GM18502 (cell line): ENCODE data around the gene GNAL.
"Not testable (repeated sequence)": the region's sequence is repeated elsewhere in the genome, so short reads cannot be mapped to it uniquely, and the experiment has no call there.

ENCODE experiments used
- ATAC-seq: cut with Tn5 transposase; IDR thresholded peaks from one replicate; pipeline ENCODE4 v1.9.1; 2021; ENCODE audit warnings: mild to moderate bottlenecking; ENCODE audit not compliant: unreplicated experiment, poor library complexity

GNAL gene

DNA sequence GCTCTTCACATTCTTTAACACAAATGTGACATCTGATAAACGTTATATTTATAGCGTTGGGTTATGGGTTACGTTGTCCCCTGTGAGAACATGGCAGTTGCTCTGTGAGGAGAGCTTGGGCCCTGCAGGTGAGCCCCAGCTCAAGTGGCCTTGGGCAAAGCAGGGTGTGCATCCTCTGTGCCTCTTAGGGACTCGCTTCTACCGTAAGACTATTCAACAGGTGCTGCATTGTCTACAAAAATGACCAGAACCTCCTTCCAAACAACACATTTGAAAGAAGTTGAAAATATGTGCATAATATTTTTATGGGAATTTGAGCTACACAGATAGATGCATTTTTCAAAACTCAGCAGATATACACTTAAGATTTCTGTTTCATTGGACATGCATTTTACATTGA, 145.7 kb downstream of the GNAL start:
- no peak for ATAC-seq

DNA sequence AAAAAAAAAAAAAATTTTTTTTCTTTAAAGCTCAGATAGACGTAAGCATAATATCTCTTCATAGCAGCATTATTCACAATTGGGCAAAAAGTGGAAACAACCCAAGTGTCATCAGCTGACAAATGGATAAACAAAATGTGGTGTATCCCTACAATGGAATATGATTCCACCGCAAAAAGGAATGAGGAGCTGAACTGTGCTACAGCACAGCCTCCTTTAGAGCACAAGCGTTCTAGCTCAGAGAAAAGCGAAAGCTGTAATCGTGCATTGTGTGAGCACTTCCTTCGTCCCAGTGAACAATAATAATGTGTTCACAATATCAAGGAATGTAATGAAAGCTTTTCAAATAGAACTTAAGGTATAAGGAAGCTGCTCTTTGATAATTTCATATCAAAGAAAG, 150.5 kb downstream of the GNAL start:
- no peak for ATAC-seq

DNA sequence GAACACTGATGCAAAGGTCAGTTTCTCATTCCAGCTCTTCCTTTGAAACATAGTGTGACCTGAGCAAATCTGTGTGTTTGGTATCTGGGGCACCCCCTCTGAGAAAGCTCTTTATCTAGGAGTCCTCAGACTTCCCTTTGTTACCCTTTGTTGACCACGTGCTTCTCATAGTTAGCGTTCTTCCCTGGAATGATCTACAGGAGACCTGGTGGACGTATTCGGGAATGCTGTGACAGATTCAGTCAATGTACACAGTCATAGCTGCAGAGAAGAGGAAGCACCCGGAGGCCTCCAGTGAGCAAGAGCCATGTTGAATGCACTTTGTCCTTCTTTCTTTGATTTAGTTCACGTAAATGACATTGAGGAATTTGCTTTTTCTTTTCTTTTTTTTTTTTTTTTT, 151.4 kb downstream of the GNAL start:
- ATAC-seq = no peak

DNA sequence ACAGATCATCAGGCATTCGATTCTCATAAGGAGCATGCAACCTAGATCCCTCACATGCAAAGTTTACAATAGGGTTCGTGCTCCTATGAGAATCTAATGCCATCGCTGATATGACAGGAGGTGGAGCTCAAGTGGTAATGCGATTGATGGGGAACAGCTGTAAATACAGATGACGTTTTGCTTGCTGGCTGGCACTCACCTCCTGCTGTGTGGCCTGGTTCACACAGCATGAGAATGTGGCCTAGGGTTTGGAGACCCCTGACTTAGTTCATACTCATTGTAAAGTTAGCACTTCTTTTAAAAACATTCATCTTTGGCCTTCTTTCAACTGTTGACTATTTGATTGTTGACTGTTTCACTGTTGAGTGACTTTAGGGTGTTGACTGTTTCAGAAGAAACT, 153.5 kb downstream of the GNAL start:
- ATAC-seq = no peak

DNA sequence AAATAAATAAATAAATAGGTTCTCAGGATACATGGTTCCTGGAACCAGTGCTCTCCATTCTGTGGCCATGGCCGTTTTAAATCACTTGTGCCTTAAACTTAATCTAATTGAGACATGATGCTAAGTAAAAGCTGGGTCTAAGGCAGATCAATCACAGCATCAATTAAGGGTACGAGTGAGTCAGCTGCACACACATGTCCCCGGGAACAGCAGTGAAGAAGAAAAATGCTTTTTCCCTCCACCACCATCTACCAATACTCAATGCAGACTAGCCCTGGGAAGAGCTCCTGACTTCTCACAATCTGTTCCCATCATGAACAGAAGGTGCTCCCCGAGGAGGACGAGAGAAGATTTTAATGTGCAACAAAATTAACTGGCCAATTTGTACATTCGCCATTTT, 155.4 kb downstream of the GNAL start:
- no peak for ATAC-seq

DNA sequence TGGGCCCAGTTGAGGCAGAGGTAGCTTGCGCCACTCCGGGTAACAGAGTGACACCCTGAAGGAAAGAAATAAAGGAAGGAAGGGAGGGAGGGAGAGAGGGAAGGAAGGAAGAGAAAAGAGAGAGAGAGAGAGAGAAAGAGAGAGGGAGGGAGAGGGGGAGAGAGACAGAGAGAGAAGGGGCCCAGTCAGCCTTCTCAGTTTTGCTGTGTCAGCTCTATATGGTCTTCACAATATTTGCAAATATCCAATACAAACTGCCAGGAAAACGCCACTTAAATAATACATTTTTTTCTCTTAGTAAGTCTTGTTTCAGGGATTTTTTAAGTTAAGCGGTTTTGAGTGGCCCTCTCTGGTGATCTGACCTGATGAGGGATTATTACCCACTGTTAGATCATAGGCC, 156.6 kb downstream of the GNAL start:
- no peak for ATAC-seq

DNA sequence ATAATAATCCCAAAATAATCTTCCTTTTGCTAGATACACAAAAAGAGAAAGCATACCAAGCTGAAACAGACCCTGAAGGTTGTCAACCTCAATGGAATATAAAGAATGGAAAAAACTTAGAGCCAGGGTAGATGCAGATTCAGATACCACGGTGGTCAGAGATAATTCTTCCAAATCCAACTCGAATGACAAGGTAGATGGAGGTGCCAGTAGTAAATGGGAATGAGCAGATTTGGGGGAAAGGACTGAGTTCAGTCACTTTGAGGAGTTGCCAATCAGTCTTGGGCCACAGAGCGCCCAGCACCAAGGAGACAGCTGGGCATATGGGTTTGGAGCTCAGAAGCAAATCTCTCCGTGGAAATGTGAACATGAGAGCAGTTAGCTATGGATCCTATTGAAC, 158.7 kb downstream of the GNAL start:
- ATAC-seq = no peak

DNA sequence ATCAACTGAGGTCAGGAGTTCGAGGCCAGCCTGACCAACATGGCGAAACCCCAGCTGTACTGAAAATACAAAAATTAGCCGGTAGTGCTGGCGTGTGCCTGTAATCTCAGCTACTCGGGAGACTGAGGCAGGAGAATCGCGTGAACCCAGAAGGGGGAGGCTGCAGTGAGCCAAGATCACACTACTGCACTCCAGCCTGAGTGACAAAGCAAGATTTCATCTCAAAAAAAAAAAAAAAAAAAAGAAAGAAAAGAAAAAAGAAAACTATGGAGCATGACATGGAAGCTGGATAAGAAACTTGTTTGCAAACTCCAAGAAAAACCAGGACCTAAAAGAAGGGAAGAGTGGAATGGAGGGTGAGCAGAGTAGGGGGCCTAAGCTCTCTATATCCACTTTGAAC, 160.2 kb downstream of the GNAL start:
- no peak for ATAC-seq

DNA sequence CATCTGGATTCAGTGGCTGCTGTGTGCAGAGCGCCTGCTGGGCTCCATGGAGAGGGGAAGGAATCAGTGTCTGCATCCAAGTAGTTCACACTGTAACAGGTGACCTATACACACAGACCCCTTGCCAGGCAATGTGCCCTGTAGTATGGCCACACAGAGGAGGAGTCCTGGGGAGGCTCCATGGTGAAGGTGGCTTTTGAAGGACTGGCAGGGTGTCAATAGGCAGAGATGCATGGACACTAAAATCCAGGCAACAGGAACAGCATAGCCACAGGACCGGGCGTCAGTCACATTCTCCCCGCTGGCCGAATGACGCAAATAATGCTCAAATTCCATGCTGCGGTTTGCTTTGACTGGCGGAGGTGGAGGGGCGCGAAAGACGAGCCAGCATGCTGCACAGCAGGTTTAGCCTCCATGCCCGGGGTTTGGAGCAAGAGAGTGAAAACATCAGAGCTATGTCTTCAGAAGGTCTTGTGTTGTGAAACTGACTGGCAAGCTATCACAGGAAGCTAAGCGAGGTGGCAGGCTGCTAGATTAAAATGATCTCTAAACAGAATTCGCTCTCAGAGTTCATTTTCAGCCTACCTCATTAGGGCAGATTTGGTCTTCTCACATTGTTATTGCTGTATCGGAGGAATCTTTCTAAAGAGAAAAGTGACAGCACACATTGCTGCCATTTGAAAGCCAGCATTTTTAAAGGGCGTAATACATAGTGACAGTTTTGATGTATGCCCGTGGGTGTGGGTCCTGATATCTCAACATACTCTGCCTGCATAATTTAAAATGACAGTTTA, 161.0 kb downstream of the GNAL start:
- ATAC-seq = no peak

DNA sequence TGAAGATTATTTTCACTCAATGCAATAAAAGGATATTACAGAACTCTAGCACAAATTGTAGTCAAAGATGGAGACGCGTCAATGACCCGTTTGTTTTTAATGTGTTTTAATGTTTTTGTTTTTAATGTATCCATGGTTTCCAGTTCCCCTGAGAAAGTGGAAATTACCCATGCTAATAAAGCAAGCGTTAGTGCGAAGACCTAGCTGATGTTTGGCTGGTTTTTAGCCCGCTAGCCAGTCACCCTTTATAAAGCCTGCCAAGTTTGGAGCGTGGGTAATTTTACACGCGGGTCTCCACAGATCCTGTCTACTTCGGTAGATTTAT, 161.7 kb downstream of the GNAL start:
- peak; percentile 39 for ATAC-seq

DNA sequence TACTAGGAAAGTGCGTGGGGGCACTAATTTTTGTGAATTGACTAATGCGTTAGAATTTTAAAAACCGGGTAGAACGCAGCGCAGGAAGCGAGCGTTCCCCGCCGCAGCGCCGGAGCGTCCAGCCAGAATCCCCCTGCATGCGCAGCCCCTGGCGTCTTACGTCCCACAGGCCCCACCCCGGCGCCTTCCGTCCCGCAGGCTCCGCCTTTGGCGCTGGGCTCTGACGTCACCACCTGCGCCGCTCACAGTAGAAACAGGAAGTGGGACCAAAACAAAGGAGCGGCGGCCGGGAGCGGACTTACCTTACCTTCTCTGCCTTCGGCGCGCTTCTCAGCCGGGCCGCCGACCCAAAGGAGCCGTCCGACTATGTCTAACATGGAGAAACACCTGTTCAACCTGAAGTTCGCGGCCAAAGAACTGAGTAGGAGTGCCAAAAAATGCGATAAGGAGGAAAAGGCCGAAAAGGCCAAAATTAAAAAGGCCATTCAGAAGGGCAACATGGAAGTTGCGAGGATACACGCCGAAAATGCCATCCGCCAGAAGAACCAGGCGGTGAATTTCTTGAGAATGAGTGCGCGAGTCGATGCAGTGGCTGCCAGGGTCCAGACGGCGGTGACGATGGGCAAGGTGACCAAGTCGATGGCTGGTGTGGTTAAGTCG, 162.2 kb downstream of the GNAL start, which contains the start of gene CHMP1B:
CHMP1B (plus strand) TSS at position 268 of the 660 bp plus-strand sequence; CDS start at position 367, 99 bp downstream.
- ATAC-seq = peak; percentile 93

DNA sequence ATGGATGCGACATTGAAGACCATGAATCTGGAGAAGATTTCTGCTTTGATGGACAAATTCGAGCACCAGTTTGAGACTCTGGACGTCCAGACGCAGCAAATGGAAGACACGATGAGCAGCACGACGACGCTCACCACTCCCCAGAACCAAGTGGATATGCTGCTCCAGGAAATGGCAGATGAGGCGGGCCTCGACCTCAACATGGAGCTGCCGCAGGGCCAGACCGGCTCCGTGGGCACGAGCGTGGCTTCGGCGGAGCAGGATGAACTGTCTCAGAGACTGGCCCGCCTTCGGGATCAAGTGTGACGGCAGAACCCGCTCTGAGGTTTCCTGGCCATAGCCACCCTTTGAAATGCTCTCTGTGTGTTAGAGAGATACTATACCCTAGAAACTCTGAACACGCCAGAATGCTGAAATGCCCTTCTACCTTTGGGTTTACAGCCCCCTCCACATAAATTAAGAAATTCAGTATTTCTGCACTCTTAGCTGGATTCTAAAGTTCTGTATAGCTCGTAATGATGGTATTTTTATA, 162.8 kb downstream of the GNAL start:
- peak; percentile 23 for ATAC-seq

DNA sequence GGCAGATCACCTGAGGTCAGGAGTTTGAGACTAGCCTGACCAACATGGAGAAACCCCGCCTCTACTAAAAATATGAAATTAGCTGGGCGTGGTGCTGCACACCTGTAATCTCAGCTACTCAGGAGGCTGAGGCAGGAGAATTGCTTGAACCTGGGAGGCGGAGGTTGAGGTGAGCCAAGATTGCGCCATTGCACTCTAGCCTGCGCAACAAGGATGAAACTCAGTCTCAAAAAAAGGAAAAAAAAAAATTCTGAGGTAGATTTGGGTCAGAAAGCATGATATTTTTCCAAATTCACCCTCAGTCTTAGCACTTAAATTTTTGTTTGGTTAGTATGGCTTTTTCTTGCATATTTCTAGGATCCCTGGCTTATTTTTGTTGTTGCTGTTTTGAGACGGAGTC, 165.5 kb downstream of the GNAL start:
- ATAC-seq = not testable (repeated sequence)

DNA sequence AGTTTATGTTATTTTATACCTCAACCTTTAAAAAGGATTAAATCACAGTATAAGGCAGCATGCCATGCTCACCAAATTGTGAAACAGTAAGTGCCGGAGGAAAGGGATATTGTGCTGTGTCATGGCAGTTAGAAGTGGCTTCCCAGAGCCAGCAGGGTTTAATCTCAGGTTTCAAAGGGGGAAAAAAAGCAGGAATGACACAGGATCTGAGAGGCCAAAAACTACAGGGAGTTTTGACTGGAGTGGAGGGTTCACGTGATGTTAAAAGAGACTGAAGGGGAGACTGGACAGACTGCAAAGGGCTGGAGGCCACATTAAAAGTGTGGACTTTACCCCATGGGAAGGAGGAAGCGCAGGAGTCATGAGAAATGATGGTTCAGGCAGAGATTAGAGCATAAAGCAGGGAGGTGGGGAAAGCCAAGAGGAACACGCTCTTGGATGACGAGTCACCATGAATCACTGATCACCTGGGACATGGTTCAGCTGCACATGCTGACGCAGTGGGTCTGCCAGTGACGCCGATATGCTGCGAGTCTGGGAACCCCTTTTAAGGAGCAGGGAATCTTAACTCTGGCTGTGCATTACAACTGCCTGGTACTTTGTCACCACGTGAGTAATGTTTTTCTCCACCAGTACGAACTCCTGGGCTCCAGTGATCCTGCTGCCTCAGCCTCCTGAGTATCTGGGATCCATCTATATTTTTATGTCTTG, 168.3 kb downstream of the GNAL start:
- ATAC-seq = no peak

DNA sequence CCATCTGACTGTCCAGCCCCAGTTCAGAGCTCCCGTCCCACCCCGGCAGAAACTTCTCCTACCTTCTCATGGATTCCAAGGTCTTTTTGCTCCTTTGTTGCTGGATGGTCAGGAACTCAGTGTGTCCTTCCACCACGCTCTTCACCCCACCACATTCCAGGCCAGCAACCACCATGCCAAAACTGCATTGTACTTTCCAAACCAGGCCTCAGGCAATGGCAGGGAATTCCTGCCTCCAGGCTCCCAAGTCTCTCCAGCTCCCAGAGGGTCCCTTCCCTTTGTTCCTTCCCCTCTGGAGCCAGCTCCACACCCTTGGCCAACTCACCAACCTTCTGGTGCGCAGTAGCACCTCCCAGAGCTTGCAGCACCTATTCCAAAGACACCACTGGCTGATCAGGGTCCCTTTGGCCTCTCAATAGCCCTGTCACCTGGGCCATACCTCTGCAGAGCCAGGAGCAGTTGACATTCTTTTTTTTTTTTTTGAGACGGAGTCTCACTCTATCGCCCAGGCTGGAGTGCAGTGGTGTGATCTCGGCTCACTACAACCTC, 170.3 kb downstream of the GNAL start:
- no peak for ATAC-seq

DNA sequence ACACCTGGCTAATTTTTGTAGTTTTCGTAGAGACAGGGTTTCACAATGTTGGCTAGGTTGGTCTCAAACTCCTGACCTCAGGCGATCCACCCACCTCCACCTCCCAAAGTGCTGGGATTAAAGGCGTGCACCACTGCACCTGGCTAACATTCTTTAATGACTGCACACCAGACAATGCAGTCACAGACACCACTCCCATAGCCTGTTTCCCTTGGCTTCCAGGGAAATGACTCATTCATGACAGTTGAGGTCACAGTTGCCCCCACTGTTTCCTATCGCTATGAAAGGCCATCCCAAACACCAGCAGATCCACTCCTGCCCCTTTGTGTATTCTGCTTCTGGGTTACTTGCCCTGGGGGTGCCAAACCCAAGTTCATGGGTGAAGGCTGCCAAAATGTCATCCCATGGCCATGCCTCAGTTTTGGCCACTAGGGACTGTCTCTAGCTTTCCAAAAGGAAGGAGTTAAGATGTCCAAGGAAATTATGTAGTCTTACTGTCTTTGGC, 170.9 kb downstream of the GNAL start:
- no peak for ATAC-seq

DNA sequence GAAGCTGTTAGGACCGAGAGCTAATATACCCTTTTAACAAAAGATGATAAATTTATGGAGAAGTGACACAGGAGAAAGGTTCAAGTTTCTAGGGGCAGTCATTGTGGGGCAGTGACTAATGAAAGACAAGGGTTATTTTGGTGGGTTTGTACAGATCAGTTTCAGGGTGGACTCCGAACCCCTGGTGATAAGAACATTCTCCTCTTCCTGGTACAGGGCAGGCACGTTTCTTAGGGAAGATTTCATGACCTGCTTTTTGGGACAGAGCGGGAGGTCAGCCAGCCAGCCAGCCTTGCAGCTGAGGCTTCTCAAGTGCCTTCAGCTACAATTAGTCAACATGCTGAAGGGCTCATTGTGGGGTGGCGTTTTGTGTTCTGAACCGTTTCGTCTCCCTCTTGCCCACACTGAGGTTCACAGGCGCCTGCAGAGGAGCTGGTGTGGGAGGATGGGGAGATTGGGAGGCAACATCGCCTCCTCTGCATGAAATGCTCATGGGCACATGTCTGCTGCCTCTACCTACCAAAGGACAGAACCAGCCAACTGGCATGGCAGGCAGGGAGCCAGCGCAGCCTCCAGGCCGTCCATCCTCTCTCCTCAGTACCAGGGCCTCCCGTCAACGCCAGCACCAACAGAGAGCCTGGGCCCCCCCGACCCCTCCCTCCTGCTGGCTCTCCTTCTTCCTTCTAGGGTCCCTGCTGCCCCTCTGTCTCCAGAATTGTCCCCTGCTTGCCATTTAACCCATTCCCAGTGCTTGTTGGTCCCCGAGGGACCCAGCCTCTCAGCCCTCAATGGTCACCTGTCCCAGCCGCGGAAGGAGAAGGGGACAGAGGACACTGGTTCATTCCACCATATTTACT, 171.8 kb downstream of the GNAL start:
- no peak for ATAC-seq

DNA sequence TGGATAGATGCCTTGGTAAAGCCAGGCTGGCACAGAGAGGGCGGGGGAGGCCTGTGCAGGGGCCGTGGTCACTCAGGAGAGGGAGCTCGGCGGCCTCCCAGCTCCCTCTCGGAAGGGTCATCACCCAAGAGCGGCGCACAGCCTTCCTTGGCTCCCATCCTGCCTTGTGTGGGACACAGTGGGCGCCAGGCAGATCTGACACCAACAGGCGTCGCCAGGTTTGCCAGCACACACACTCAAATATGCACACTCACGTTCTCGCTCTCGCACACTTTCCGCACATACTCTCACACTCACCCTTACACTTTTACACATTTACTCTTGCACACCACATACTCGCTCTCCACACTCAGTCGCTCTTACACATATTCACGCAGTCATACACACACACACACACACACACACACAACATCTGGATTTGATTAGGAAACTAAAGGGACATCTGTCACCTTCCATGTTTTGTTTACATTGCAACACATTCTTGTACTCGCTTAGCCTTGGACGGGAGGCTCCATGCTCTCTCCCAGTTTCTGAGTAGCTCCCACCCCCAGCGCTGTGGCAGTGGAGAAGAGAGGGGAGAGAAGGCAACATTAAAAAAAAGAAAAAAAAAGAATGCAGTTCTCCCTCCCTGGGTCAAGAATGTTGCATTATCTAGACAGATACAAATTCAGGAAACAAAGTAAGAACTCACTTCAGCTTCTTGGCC, 172.7 kb downstream of the GNAL start:
- no peak for ATAC-seq

DNA sequence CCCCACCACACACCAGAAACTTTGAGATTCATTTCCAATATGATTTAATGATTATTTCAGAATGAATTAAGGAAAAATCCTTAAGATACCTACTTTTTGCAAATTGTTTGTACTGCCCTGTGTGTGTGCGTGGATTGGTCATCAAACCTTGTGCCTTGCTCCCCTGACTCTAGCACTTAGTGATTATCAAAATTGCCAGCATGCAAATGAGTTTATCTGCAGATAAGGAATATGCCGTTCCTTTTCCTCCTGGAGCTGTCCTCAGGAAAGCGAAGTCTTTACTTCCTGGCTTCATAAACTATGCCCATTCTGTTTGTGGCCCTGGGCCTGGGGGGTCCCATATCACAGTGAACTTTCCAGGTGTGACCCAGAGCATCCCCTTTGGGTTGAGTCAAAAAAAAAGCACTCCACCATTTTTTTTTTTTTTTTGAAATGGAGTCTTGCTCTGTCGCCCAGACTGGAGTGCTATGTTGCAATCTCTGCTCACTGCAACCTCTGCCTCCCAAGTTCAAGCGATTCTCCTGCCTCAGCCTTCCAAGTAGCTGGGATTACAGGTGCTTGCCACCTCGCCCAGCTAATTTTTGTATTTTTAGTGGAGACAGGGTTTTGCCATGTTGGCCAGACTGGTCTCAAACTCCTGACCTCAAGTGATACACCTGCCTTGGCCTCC, 173.5 kb downstream of the GNAL start:
- no peak for ATAC-seq
